ENCODE measurements around the gene VSX1.

VSX1 gene

GRCh38 chr20:25042531-25043498 is 39.1 kb downstream of the VSX1 start:
- Mint-ChIP-seq H3K36me3 (no peaks in the 10 kb centered on the region), H3K27me3 (no peaks in the 10 kb centered on the region), H3K4me3 (peak overlapping the region; percentile 51), H3K27ac (peak overlapping the region; percentile 96), H3K4me1 (peaks cover 47% of the 10 kb centered on the region), H3K9me3 (no peaks in the 10 kb centered on the region)

- Mint-ChIP-seq H3K4me3 (no peak overlapping the region), H3K4me1 (peaks cover 55% of the 10 kb centered on the region), H3K27ac (peak overlapping the region; percentile 68), H3K9me3 (no peaks in the 10 kb centered on the region), H3K27me3 (no peaks in the 10 kb centered on the region), H3K36me3 (no peaks in the 10 kb centered on the region)
These were observed 40.0 kb downstream of the VSX1 start for GRCh38 chr20:25041813-25042530.

DNA sequence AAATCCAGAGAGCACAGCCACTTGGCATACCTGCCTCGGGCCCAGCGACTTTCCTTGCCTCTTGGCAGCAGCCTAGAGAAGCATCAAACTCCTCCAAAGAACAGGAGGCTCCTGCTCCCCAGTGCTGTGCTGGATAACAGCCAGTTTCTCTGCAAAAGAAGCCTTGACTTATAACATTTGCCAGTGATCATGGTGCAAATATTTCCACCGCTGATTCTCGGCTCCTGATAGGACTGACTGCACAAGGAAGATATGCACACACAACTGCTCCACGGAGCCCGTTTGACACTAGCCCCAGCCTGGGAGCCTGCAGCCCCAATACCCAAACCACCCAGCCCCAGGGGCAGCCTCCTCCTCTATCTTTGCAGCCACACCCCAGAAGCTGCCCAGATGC is 41.5 kb downstream of the VSX1 start:
- Mint-ChIP-seq H3K27me3 (no peaks in the 10 kb centered on the region), H3K36me3 (no peaks in the 10 kb centered on the region), H3K9me3 (no peaks in the 10 kb centered on the region), H3K27ac (no peak overlapping the region), H3K4me1 (peaks cover 71% of the 10 kb centered on the region), H3K4me3 (no peak overlapping the region)

- no peaks in the 10 kb centered on the region for H3K36me3 Mint-ChIP-seq
- peaks cover 74% of the 10 kb centered on the region for H3K4me1 Mint-ChIP-seq
- H3K4me3 Mint-ChIP-seq = no peak overlapping the region
These were observed 42.1 kb downstream of the VSX1 start for GRCh38 chr20:25039697-25040437.

GRCh38 chr20:25038591-25039015 is 43.3 kb downstream of the VSX1 start:
- H3K9me3 Mint-ChIP-seq = no peaks in the 10 kb centered on the region
- H3K4me1 Mint-ChIP-seq = peaks cover 75% of the 10 kb centered on the region
- H3K4me3 Mint-ChIP-seq = no peak overlapping the region
- H3K27me3 Mint-ChIP-seq = no peaks in the 10 kb centered on the region
- no peaks in the 10 kb centered on the region for H3K36me3 Mint-ChIP-seq
- no peak overlapping the region for H3K27ac Mint-ChIP-seq

More at GRCh38 chr20:25039697-25040437, 42.1 kb downstream of the VSX1 start:
- H3K27ac Mint-ChIP-seq = peak overlapping the region; percentile 41
- no peaks in the 10 kb centered on the region for H3K9me3 Mint-ChIP-seq
- no peaks in the 10 kb centered on the region for H3K27me3 Mint-ChIP-seq

GRCh38 chr20:25038103-25038410 is 43.9 kb downstream of the VSX1 start:
- no peaks in the 10 kb centered on the region for H3K9me3 Mint-ChIP-seq
- no peaks in the 10 kb centered on the region for H3K27me3 Mint-ChIP-seq
- peak overlapping the region; percentile 46 for H3K27ac Mint-ChIP-seq
- H3K4me1 Mint-ChIP-seq = peaks cover 76% of the 10 kb centered on the region
- no peaks in the 10 kb centered on the region for H3K36me3 Mint-ChIP-seq
- no peak overlapping the region for H3K4me3 Mint-ChIP-seq

DNA sequence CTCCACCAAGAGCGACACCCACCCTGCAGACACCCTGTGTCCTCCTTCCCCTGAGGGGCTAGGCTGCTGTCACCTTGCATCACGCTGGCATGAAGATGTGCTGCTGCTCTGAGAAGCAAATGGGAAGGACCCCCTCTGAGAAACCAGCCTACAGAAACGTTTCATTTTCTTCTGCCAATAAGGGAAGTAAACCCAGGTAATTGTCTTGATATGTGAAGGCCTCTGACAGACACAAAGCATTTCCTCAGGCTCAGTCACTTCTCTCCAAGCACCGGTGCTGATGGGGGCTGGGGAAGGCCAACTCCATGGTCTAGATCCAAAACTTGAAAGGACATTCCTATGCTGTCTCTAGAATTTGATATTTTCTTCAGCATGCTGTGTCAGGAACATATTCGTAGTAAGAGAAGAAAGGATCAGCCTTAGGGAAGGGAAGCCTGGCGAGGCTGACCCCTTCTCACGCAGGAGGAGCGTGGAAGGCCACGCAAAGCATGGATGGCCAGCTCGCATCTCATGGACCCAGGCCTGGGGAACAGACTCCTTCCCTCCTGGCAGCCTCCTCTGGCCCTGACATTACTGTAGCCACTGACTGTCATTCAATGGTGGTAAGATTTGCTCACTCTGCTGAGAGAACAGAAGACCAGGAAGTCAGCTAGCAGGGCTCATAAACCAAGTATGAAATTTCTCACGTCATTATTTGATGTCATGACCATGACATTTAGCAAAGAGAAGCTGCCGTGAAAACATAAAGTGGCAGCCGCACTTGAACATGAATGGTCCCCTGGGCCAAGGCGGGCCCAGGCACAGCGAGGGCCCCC is 44.4 kb downstream of the VSX1 start:
- H3K4me3 Mint-ChIP-seq = no peak overlapping the region
- H3K9me3 Mint-ChIP-seq = no peaks in the 10 kb centered on the region
- peaks cover 71% of the 10 kb centered on the region for H3K4me1 Mint-ChIP-seq
- H3K27me3 Mint-ChIP-seq = no peaks in the 10 kb centered on the region
- H3K36me3 Mint-ChIP-seq = no peaks in the 10 kb centered on the region
- peak overlapping the region; percentile 51 for H3K27ac Mint-ChIP-seq

DNA sequence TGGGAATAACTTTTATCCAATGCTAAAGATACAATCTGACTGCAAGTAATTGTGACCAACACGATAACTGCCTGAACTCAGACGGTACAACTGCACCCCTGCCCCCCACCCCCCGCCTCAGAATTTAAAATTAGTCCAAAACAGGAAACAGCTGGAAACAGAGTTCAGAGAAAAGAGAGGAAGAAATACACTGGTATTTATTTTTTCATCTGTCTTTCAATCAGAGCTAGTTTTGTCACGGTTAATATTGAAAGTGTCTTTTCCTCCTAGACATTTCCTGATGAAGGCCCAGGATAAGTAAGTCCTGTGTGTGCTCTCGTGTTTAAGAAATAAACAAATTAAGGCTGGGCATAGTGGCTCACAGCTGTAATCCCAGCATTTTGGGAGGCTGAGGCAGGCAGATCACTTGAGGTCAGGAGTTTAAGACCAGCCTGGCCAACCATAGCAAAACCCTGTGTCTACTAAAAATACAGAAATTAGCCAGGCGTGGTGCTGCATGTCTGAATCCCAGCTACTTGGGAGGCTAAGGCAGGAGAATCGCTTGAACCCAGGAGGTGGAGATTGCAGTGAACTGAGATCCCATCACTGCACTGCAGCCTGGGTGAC is 45.5 kb downstream of the VSX1 start:
- Mint-ChIP-seq H3K36me3 (no peaks in the 10 kb centered on the region), H3K27me3 (no peaks in the 10 kb centered on the region), H3K4me3 (peak overlapping the region; percentile 57), H3K9me3 (no peaks in the 10 kb centered on the region), H3K27ac (peak overlapping the region; percentile 84), H3K4me1 (peaks cover 63% of the 10 kb centered on the region)

DNA sequence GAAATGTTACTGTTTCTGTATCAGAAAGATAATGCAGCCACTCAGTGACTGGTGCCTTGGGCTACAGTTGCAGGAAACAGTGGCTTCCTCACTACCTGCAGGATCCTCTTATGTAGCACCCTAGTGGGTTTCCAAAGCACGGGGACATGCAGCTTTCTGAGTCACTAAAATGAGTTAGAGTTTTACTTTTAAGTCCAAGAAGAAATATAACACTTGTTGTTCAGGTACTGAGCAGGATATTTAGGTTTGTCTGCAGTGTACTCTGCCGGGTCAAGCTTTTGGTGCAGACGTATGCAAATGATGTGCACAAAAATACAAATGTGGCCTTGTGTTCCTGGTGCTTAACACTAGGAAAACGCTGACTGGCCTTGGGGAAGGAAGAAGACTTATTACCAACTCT is 46.0 kb downstream of the VSX1 start:
- Mint-ChIP-seq H3K9me3 (no peaks in the 10 kb centered on the region), H3K4me3 (peak overlapping the region; percentile 57), H3K27ac (peak overlapping the region; percentile 84), H3K27me3 (no peaks in the 10 kb centered on the region), H3K4me1 (peaks cover 59% of the 10 kb centered on the region), H3K36me3 (no peaks in the 10 kb centered on the region)

GRCh38 chr20:25033924-25034300 is 48.0 kb downstream of the VSX1 start:
- peaks cover 56% of the 10 kb centered on the region for H3K4me1 Mint-ChIP-seq
- H3K27ac Mint-ChIP-seq = no peak overlapping the region
- no peaks in the 10 kb centered on the region for H3K9me3 Mint-ChIP-seq
- no peaks in the 10 kb centered on the region for H3K36me3 Mint-ChIP-seq
- no peak overlapping the region for H3K4me3 Mint-ChIP-seq
- H3K27me3 Mint-ChIP-seq = no peaks in the 10 kb centered on the region

- Mint-ChIP-seq H3K36me3 (no peaks in the 10 kb centered on the region), H3K4me3 (no peak overlapping the region), H3K9me3 (no peaks in the 10 kb centered on the region), H3K4me1 (peaks cover 52% of the 10 kb centered on the region), H3K27ac (no peak overlapping the region), H3K27me3 (no peaks in the 10 kb centered on the region)
These were observed 48.5 kb downstream of the VSX1 start for GRCh38 chr20:25033265-25033923.

DNA sequence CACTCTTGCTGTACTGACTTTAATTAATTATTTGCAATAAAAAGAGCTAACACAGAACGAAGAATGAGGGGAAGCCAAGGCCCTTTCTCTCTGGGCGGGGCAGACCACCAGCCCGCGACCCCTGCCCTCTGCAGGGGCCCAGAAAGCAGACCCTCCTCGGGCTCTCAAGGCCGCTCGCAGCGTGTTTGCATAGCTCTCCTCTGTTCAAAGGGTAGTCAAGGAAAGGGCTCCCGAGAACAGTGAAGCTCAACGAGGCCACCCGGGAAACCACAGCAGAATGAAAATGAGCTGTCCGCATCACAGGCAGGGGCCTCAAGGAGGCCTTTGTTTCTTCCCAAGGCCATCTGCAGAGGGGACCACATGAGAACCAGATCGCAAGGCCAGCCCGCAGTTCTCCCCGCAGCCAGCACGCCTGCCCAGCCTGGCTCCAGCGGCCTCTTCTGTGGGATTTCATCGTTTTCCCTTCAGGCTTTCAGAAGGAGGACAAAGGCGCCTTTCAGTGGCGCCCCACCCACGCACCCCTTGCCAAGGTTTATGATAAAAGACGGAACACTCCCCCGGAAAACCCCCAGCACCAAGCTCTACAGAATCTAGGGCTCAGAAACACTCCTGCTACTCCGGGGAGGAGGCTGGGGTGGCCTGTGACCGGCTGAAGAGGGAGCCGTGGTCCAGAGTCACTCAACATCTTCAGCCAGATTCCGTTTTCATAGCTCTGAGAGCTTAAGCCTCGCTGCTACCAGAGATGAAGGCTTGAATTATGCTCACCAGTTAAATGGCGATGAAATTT is 49.3 kb downstream of the VSX1 start:
- peaks cover 2% of the 10 kb centered on the region for H3K36me3 Mint-ChIP-seq
- no peak overlapping the region for H3K4me3 Mint-ChIP-seq
- H3K4me1 Mint-ChIP-seq = peaks cover 48% of the 10 kb centered on the region
- H3K27me3 Mint-ChIP-seq = no peaks in the 10 kb centered on the region
- H3K27ac Mint-ChIP-seq = no peak overlapping the region
- H3K9me3 Mint-ChIP-seq = no peaks in the 10 kb centered on the region

GRCh38 chr20:25032065-25032477 is 49.9 kb downstream of the VSX1 start:
- Mint-ChIP-seq H3K27me3 (no peaks in the 10 kb centered on the region), H3K9me3 (no peaks in the 10 kb centered on the region), H3K36me3 (peaks cover 6% of the 10 kb centered on the region), H3K4me3 (no peak overlapping the region), H3K27ac (no peak overlapping the region), H3K4me1 (peaks cover 48% of the 10 kb centered on the region)

DNA sequence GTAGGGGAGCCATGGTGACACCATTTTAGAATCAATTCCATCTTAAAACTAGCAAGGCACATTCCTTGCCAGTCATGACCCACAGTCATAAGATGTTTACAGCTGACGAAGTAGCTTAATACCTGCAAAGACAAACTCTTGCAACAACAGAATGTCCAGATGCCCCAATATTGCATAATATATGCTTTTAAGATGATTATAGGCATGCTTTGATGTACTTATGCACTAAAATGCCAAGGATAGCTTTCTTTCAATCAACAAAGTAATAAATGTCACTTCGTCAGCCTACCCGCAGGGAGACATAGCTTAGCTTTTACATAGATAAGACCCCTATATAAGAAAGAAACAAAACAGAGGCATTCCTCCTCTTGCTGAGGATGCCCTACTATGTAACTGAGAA is 50.7 kb downstream of the VSX1 start:
- Mint-ChIP-seq H3K4me3 (no peak overlapping the region), H3K27me3 (no peaks in the 10 kb centered on the region), H3K4me1 (peaks cover 42% of the 10 kb centered on the region), H3K27ac (no peak overlapping the region), H3K9me3 (no peaks in the 10 kb centered on the region), H3K36me3 (peaks cover 6% of the 10 kb centered on the region)
